NK-92 (cell line): Measurements from ENCODE around the gene ARL14EP.

Experiments
- DNase-seq: peaks from one replicate; lab custom pipeline; 2025; ENCODE audit not compliant: unreplicated experiment; lab: John Stamatoyannopoulos, UW

The ARL14EP gene

GRCh38 chr11:30368394-30368793 lies 45.5 kb downstream of the ARL14EP start:
- no peak for DNase-seq

DNA sequence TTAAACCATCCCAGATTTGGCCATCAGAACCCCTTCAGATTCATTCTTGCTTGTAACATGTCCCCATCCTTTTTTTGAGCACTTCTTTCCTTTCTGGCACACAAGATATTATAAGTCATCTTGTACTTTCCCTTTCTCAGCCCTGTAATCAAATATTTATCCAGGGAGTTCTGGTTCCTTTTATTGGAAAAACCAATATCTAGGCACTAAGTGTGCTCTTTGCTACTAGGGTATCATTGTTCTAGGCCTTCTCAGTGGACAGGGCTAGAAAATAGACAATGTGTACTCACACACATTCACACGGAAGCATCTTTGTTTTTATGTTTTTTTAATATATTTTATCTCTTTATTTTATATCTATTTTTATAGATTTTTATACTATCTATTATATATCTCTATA lies 47.3 kb downstream of the ARL14EP start:
- DNase-seq: no peak

- DNase-seq: no peak
Measured at GRCh38 chr11:30377347-30377746, 54.4 kb downstream of the ARL14EP start.

DNA sequence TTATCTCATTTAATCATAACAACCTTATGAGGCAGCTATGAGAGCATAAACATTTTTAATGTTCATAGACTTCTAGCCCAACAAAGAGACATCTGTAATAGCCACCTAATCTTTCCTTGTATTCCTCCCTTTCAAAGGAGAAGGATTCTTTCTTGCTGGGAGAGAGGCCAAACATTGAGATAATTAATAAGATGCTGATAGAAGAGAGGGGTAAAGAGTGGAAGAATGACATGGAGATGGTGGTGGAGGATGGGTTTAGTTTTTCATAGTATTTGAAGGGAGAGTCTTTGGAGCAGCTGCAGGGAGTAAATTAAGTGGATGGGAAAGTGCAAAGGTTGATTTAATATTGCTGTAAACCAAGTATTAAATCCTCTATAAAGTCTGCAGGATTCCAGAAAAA lies 57.9 kb downstream of the ARL14EP start:
- no peak for DNase-seq

GRCh38 chr11:30381879-30382278 lies 59.0 kb downstream of the ARL14EP start:
- DNase-seq: no peak
